AG04449 (cell line): ENCODE data around the gene UMAD1.

ENCODE experiments used
- CTCF ChIA-PET: fragments of 350-600 bp; formaldehyde crosslinking; extraction: SDS; loops from one replicate; lab custom pipeline; 2021; ENCODE audit warnings: antibody characterized with exemption; lab: Yijun Ruan, JAX
- POLR2A ChIA-PET: fragments of 400-600, 350-600 bp; formaldehyde crosslinking; extraction: SDS; loops from one replicate; lab custom pipeline; 2020; ENCODE audit warnings: antibody characterized with exemption, inconsistent platforms; lab: Yijun Ruan, JAX
- DNase-seq: peaks from one replicate; pipeline ENCODE4 v3.0.0-alpha.2; 2010; ENCODE audit warnings: low read depth, low spot score
- H3K4me3 ChIP-seq: 2 replicates; pipeline ENCODE4 v1.5.1; 2011; ENCODE audit warnings: low read depth, mild to moderate bottlenecking, control low read depth, low read length
- CTCF ChIP-seq: IDR thresholded peaks from one replicate; pipeline ENCODE4 v1.5.1; 2011; ENCODE audit warnings: mild to moderate bottlenecking, moderate library complexity, low read length, control low read depth, inconsistent platforms; ENCODE audit not compliant: insufficient read depth; ENCODE audit errors: missing control alignments

The UMAD1 gene

GRCh38 chr7:7731732-7732131 lies 91.2 kb downstream of the UMAD1 start:
- no peak for DNase-seq
- CTCF ChIA-PET = no interaction called here
- no peak overlapping the region for H3K4me3 ChIP-seq
- TF ChIP-seq CTCF = no peak
- POLR2A ChIA-PET = no interaction called here

GRCh38 chr7:7732621-7733281 lies 92.2 kb downstream of the UMAD1 start:
- no peak for TF ChIP-seq CTCF
- POLR2A ChIA-PET = no interaction called here
- CTCF ChIA-PET = no interaction called here
- H3K4me3 ChIP-seq = no peak overlapping the region
- DNase-seq = peak; percentile 23

- POLR2A ChIA-PET = no interaction called here
- no peak for TF ChIP-seq CTCF
Measured at GRCh38 chr7:7736671-7737070, 96.1 kb downstream of the UMAD1 start.

GRCh38 chr7:7737674-7738073 lies 97.1 kb downstream of the UMAD1 start:
- TF ChIP-seq CTCF = no peak
- no peak overlapping the region for H3K4me3 ChIP-seq
- no peak for DNase-seq
- ChIA-PET CTCF (interaction anchor here (2.9 kb wide), 2 partner anchors 17 to 56 kb away, joined by 8 to 10 read pairs; no protein-coding TSS in a partner anchor), POLR2A (no interaction called here)

More at GRCh38 chr7:7736671-7737070, 96.1 kb downstream of the UMAD1 start:
- DNase-seq = no peak
- no peak overlapping the region for H3K4me3 ChIP-seq
- CTCF ChIA-PET = interaction anchor here (1.2 to 1.6 kb wide), 2 partner anchors 55 to 454 kb away, joined by 3 to 5 read pairs; no protein-coding TSS in a partner anchor

- no peak for DNase-seq
- ChIA-PET POLR2A (no interaction called here), CTCF (interaction anchor here (2.9 kb wide), 2 partner anchors 17 to 57 kb away, joined by 8 to 10 read pairs; no protein-coding TSS in a partner anchor)
- H3K4me3 ChIP-seq = no peak overlapping the region
- no peak for TF ChIP-seq CTCF
Measured at GRCh38 chr7:7738177-7738576, 97.6 kb downstream of the UMAD1 start.

GRCh38 chr7:7738622-7739021 lies 98.1 kb downstream of the UMAD1 start:
- DNase-seq = no peak
- no peak overlapping the region for H3K4me3 ChIP-seq
- ChIA-PET CTCF (interaction anchor here (1.1 to 2.9 kb wide), 3 partner anchors 16 to 57 kb away, joined by 3 to 10 read pairs (median 8); no protein-coding TSS in a partner anchor), POLR2A (no interaction called here)
- no peak for TF ChIP-seq CTCF
